Ovary (tissue), 3 donors: ENCODE data around the gene NFATC3.

ENCODE experiments used
- CTCF ChIP-seq, 3 donors: fragments of 450-650 bp in 2 of 3; fragments of 200-600 bp in 1 of 3; IDR thresholded peaks; one replicate each; pipeline versions ENCODE4 v1.5.1 to v1.8.0; 2016 to 2022; ENCODE audit warnings: antibody characterized with exemption in 3 of 3, mild to moderate bottlenecking in 1 of 3
- EP300 ChIP-seq: sonication (generic); formaldehyde crosslinking; IDR thresholded peaks from one replicate; pipeline ENCODE4 v1.6.1; 2017; ENCODE audit warnings: antibody characterized with exemption
- POLR2A ChIP-seq: fragments of 450-650 bp; IDR thresholded peaks from one replicate; pipeline ENCODE4 v1.6.1; 2017; ENCODE audit warnings: antibody characterized with exemption, mild to moderate bottlenecking, moderate library complexity
- donor health status: DM: no; HTN: no; CAD: no.

- TF ChIP-seq CTCF (IDR thresholded peaks at IDR 0.05) (no peak), EP300 (no peak), POLR2A (no peak)
Observed at GRCh38 chr16:68075980-68076379, 9.2 kb upstream of the NFATC3 start.
